HG03108 (cell line): ENCODE measurements around the gene SIVA1.
"Not testable (repeated sequence)": the region's sequence is repeated elsewhere in the genome, so short reads cannot be mapped to it uniquely, and the experiment has no call there.

Experiments used
- ATAC-seq: cut with Tn5 transposase; IDR thresholded peaks from one replicate; pipeline ENCODE4 v1.9.1; 2021; ENCODE audit warnings: moderate library complexity; ENCODE audit not compliant: unreplicated experiment

Gene SIVA1

GRCh38 chr14:104750056-104750752 is 2.7 kb upstream of the SIVA1 start:
- no peak for ATAC-seq

DNA sequence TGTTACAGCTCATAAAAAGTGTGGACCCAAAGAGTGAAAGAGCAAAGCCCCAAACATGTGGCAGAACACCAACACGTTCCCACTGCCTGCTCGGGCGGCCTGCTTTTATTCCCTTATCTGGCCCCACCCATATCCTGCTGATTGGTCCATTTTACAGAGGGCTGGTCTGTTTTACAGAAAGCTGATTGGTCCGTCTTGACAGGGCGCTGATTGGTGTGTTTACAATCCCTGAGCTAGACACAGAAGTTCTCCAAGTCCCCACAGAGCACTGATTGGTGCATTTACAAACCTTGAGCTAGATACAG is 2.2 kb upstream of the SIVA1 start:
- not testable (repeated sequence) for ATAC-seq

GRCh38 chr14:104751539-104752422 is 1.2 kb upstream of the SIVA1 start:
- ATAC-seq, result no peak

DNA sequence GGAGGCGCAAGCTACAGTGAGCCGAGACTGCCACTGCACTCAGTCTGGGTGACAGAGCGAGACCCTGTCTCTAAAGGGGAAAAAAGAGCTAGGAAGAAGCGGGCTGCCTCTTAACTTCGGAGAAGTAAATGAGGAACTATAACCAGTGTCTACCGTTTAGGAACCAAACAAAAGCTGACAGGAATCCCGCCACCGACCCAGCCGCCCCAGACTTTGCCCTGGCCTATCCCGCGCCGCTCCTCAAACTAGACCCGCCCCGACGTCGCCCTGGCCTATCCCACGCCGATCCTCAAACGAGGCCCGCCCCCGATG is 568 bp upstream of the SIVA1 start:
- ATAC-seq, result peak; percentile 1

GRCh38 chr14:104753528-104754212 is 723 bp downstream of the SIVA1 start:
- ATAC-seq, result no peak

DNA sequence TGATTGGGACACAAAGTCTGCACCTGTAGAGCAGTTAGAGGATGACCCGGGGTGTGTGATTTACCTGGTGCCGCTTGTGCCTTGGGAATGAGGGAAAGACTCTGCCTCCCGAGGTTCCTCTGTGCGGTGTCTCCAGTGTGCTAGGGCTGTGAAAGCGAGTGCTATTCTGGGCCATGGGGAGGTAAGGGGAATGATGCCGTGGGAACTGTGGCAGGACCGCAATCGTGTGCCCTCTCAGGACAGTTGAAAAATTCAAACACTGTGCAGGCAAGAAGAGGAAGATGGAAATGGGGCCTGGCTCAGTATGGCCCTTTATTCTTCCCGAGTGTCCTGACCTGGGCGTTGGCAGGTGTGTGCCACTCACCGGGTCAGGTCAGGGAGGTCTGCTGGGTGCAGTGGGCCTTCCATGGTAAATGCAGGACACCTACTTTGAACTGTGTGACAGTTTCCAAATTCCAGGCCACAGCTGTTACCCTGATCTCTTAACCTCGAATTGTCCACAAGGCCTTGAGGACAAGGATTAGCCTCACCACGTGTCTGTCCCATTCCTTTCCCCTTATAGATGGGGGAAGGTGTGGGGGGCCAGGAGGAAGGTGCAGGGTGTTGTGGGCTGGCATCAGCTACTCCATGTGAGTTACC is 1.4 kb downstream of the SIVA1 start:
- ATAC-seq, result no peak

DNA sequence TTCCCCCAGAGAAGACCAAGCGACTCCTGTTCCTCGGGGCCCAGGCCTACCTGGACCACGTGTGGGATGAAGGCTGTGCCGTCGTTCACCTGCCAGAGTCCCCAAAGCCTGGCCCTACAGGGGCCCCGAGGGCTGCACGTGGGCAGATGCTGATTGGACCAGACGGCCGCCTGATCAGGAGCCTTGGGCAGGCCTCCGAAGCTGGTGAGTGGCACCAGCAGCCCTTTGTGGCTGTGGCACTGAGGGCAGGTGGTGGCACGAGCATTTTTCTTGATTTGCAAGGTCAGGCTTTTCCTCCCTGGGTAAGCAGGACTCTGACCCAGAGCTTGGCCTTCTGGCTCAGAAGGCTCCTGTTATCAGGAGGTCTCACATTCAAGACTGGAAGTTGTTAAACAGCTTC is 2.7 kb downstream of the SIVA1 start:
- ATAC-seq, result no peak

DNA sequence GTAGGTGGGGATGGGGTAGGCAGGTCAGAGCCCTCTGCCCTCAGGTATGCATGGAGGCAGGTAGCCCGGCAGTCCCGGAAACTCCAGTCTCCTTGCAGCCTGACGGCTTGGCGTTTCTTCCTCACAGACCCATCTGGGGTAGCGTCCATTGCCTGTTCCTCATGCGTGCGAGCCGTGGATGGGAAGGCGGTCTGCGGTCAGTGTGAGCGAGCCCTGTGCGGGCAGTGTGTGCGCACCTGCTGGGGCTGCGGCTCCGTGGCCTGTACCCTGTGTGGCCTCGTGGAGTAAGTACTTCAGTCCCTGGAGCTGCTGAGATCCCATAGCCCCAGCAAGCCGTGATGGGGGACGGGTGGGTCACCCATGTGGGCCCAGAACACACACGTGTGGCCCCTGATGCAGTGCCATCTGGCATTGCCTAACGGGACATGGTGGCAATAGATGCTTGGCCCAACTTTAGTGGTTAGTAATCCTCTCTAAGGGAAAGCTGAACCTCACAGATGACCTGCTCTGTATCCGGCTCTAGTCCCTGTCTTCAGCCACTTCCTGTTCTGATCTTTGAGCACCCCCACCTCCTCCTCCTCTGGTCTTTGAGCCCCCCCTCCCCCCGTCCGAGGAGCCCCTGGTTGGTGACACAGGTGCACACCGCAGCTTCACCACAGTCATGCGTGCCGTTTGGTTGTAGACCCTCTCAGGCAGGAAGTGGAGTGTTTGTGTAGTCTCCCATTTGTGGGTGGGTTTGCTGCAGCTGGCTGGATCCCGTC is 3.7 kb downstream of the SIVA1 start:
- ATAC-seq, result no peak

DNA sequence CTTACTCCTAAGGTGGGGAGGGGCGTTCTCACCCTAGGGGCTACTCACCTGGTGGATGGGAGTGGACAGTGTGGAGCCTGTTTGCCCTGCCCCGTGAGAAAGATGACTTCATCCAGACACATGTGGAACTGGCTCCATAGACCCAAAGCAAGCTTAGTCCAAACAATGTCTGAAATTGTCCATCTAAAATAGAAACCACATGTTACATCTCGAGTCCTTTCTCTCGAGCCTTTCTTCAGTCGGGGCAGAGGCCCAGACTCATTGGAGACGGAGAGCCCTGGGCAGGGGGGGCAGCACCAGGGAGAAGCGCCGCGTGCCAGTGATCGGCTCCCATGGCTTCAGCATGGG is 4.3 kb downstream of the SIVA1 start:
- ATAC-seq, result no peak

GRCh38 chr14:104757681-104758392 is 4.9 kb downstream of the SIVA1 start:
- no peak for ATAC-seq

DNA sequence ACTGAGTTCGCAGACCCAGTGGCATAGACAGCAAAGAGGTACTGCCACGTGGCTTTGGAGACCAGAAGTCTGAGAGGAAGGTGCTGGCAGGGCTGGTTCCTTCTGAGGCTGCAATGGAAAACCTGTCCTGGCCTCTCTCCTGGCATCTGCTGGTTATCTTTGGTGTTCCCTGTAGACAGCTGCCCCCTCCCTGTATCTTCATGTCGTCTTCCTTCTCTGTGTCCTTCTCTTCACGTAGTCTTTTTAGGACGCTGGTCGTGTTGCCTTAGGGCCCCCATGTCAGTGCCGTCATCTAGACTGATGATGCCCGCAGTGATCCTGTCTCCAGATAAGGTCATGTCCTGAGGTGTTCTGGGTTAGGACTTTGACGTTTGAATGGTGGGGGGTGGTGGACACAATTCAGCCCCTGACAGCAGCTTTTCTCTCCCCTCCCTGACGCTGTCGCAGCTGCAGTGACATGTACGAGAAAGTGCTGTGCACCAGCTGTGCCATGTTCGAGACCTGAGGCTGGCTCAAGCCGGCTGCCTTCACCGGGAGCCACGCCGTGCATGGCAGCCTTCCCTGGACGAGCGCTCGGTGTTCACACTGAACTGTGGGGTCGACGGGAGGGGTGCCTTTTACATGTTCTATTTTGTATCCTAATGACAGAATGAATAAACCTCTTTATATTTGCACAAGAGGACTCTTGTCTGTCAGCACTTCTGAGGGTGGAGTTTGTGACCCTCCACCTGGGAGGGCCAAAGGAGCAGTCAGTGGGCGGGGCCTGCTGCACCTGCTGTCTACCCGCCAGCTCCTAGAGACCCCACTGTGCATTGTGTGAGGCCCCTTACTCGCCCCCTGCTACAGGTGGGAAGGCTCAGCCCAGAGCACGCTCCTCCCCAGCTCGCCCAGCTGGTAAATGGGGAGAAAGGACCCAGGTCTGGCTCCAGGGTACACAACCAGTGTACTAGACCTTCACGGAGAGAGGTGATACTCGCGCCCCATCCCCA is 6.3 kb downstream of the SIVA1 start:
- ATAC-seq, result no peak

DNA sequence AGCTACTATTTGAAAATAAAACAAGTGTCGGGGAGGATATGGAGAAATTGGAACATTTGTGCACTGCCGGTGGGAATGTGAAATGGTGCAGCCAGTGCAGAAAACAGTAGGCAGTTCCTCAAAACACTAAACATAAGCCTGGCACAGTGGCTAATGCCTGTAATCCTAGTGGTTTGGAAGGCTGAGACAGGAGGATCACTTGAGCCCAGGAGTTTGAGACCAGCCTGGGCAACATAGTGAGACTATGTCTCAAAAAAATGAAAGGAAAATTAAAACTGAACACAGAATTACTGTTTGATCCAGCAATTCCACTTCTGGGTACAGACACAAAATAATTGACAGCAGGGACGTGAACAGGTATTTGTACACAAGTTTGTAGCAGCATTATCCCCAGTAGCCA is 12.6 kb downstream of the SIVA1 start:
- ATAC-seq, result no peak

DNA sequence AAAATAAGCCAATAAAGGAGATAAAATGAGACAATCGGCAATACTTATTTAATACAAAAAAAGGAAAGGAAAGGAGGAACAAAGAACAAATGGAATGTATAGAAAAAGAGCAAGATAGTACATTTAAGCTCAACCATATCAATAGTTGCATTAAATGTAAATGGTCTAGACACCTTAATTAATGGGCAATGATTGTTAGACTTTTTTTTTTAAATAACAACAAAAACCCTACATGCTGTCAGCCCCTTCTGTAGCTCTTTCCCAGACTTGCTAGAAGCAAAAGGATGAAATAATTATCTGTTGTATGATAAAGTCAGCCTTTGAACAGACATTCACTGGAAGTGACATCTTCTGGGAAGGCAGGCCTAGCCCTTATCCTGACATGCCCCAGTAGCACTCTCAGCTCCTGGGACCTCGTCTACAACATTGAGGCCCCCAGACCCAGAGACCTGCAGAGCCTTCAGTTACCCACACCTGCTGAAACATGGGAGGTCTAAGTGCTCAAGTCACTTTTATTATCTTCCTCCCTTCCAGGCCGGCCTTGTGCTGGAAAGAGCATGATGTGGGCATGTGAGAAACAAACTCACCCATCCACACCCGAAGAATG is 13.4 kb downstream of the SIVA1 start:
- no peak for ATAC-seq

GRCh38 chr14:104766863-104767633 is 14.1 kb downstream of the SIVA1 start:
- no peak for ATAC-seq

- no peak for ATAC-seq
These were observed 14.6 kb downstream of the SIVA1 start for GRCh38 chr14:104767634-104767918.

DNA sequence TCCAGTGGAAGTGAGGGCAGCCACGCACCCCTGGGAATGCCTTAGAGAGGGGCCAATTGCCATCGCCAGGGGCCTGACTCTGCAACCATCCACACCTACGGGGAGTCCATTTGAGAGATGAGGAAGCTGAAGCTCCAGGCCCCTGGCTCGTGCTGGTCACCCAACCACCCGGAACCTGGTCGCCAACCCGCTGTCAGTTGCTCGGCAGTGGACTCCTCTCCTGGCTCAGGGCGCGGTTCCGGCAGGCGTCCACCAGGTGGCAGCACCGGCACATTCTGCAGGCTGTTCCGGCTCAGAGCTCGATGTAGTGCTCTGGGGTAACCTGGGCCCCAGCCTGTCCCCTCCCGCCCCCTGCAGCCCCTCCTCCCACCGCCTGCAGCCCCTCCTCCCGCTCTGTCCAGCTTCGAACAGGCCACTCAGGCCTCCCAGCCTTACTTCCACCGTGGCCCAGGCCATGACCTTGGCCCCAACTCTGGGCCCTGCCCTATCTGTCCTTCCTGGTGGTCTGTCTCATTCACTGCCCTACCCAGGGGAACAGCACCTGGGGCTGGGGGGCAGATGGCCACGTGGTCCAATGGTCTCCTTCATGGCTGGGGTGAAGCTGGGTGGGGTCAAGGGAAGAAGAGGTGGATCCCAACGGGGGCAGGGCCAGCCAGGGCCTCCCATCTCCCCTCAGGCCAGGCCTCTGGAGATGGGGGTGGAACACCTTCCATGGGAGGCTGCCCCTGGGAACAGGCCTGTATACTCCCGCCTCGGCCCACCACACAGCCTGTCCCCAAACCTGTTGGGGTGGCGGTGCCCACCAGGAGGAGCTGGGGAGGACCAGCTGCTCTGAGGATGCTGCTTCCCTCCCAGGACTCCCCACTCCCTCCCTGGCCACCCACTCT is 15.7 kb downstream of the SIVA1 start:
- peak; percentile 67 for ATAC-seq

- no peak for ATAC-seq
These were observed 16.6 kb downstream of the SIVA1 start for GRCh38 chr14:104769324-104770071.
